ENCODE data around the gene SGSH. TPM values are rescaled to one million over a fixed set of nuclear protein-coding genes. Genes with fewer than 3 reads are reported as not detected.
"Not testable (repeated sequence)": the region's sequence is repeated elsewhere in the genome, so short reads cannot be mapped to it uniquely, and the experiment has no call there.

Gene SGSH
- total RNA-seq = 64.8 TPM

DNA sequence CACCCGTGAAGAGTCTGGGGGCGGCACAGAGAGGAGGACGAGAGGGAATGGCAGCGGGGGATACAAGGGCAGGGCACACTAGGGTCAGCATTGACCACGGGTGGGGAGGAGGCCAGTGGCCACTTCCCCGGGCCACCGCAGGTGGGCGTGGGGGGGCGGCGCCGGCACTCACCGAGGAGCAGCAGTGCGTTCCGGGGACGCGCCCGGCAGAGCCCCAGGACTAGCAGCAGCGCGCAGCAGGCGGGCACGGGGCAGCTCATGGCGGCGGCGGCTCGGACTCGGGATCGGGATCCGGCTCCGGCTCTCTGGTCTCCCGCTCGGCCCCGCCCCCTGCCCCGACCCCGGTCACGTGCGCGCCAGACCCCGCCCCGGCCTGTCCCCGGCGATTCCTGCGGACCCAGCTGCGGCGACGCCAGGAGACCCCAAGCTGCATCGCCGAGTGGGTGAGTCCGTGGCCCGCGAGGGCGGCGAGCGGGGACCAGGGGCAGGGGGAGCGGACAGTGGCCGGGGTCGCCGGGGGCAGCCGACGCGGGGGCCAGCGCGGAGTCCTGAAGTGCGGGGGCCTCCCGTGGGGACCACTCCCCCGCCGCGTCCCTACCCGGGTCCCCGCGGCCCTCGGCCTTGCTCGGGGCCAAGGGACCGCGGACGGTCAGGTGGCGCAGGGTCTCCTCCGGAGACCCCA, at the start of gene SGSH, which contains the start of gene SLC26A11:
SGSH (minus strand) TSS at position 280 of the 682 bp plus-strand sequence; CDS start at position 260, 20 bp downstream.
SLC26A11 (plus strand) TSS at position 374 of the 682 bp plus-strand sequence. CDS start 1,134 bp downstream, outside the sequence.
- DNase-seq (ENCODE audit: low spot score) = peak; percentile 74

DNA sequence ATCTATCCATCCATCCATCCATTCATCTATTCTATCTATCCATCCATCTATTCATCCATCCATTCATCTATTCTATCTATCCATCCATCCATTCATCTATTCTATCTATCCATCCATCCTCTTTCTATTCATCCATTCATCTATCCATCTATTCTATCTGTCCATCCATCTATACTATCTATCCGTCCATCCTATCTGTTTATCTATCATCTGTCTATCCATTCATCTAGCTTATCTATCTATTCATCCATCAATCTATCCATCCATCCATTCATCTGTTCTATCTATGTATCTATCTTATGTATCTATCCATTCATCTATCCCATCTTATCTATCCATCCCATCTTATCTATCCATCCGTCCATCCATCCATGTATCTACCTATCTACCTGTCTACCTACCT, 49.3 kb upstream of the SGSH start:
- DNase-seq (ENCODE audit: low spot score) = no peak

DNA sequence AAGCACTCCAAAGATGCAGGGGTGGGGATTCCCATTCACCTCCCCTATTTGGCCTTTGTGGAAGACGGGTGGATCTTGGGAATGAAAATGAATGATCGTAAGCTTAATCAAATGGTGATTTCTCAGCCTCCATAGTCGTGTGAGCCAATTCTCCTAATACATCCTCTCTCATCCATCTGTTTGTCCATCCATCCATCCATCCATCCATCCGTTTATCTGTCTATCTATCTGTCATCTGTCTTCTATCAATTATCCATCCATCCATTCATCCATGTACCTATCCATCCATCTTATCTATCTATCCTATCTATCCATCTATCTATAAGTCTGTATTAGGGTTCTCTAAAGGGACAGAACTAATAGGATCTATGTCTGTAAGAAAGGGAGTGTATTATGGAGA, 48.3 kb upstream of the SGSH start:
- no peak for DNase-seq (ENCODE audit: low spot score)

DNA sequence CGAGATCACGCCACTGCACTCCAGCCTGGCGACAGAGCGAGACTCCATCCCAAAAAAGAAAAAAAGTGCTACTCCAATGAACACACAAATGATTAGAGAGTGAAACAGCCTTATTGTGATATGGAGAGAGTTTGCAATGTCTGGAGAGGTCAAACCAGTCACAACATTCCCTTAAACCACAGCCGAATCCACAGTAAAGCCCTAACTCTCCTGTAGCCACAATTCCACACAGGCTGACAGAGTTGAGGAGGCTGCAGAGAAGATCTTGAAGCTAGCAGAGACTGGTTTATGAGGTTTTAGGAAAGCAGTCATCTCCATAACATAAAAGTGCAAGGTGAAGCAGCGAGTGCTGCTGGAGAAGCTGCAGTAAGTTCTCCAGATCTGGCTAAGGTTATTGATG, 47.3 kb upstream of the SGSH start:
- no peak for DNase-seq (ENCODE audit: low spot score)

DNA sequence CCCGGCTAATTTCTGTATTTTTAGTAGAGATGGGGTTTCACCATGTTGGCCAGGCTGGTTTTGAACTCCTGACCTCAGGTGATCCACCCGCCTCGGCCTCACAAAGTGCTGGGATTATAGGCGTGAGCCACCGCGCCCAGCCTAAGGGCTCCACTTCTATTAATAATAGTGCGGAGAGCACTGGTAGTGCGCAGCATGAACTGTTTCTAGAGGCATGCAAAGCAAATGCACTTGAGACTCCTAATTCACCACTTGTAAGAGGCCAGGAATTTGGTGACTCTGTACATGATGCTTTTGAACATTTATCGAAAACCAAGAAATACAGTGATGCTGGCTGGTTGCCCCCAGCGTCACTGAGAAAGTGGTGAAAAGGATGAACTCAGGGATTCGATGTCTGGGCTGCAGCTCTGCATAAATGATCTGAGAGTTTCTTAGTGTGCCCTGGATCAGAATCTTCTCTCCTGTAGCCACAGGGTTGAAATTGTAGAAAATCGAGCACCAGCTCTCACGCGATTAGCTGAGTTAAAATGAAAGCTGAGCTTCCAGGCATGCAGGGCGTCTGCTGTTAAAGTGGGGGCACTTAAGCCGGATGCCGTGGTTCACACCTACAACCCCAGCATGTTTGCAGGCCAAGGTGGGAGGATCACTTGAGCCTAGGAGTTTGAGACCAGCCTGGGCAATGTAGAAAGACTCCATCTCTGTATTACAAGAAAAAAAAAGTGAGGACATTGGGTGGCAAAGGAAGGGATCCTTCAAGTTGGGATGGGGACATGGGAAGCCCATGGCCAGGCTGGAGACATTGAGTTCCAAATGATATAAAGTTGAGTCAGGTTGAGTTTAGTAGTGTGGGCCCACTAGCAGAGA, 45.3 kb upstream of the SGSH start:
- DNase-seq (ENCODE audit: low spot score) = no peak

DNA sequence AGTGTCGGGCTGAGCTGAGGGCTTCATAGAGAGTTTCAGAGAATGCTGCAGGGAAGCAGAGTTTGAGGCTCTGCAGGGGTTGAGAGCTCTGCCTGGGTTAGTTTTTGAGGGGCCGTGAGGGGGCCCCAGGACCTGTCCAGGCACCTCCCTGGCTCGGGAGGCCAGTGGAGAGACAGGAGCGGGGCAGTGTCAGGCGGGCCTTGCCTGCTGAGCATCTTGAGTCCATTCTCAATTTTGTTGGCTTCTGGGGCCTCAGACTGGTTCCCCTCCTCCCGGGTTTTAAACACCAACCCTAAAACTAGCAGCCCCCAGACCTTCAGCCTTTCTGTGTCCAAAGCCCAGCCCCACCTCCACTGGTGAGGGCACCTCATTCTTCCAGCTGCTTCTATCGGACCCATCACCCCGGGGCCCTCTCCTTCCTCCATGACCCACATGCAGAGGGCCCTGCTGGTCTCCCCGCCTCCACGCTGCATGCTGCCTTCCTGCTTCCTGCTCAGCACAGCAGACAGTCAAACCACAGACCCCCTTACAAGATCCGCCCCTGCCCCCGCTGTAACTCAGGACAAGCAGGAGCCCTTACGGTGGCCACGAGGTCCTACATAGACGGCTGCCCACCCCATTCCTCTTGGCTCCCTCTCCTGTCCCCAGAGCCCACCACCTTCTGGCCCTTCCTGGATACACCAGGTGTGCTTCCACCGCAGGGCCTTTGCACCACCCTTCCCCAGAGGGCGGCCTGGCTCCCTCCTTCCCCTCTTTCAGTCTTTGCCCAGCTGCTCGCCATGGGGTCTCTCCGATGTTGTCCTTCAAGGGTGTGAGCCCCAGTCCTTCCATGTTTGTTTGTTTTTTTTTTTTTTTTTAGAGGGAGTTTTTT, 44.3 kb upstream of the SGSH start:
- DNase-seq (ENCODE audit: low spot score) = no peak

DNA sequence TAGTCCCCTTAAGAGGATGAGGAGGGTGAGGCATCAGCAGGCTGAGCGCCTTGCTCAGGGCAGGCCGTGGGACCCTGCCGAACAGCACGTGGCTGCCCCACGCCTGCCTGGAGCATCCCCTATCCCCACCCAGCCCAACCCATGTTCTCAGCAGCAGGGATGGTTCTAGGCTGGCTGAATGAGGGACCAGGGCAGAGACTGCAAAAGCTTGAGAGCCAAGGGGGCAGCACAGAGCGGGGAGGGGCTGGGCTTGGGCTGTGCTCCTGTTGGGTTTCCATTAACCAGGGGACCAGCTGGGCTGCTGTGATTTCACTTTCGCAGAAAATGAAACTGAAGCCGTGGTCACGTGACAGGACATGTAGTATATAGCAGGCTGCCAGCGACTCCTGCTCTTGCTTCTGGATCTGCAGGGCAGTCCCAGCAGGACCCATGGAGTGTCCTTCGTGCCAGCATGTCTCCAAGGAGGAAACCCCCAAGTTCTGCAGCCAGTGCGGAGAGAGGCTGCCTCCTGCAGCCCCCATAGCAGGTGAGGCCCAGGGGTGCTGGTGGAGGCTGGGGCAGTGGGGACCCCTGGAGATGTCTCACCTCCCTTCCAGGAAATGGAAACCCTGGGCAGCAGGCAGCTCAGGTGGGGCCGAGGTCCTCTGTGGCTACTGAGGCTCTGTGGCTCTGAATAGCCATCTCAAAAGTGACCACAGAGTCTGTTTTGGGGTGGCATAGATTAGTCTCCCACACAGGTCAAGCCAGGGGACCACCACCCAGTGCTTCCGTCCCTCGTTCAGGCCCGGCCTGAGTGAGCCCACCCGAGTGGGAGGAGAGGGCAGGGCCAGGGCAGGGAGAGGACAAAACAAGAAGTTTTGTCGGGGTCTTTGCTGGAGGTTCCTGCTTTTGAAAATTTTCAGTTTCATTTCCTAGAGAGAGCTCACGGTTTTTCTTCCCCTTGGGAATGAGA, 43.4 kb upstream of the SGSH start:
- peak; percentile 94 for DNase-seq (ENCODE audit: low spot score)

DNA sequence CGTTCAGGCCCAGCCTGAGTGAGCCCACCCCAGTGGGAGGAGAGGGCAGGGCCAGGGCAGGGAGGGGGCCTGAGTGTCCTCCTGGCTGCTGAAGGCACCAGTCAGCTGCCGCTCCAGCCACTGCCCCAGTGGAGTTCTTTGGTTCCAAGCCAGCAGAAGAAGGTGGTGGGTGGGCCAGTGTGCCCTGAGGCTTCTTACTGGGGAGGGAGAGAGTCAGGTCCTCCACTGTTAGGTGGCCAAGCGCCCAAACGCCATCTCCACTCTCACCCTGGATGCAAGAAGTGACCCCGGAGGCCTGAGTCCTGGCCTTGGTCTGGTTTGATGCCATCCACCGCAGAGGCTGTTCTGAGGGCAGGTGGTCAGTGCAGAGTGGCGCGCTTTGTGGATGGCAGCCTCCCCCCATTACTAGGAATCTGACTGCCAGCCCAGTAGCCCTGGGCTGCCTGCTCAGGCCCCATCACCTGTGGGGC, 42.7 kb upstream of the SGSH start:
- DNase-seq (ENCODE audit: low spot score) = no peak

DNA sequence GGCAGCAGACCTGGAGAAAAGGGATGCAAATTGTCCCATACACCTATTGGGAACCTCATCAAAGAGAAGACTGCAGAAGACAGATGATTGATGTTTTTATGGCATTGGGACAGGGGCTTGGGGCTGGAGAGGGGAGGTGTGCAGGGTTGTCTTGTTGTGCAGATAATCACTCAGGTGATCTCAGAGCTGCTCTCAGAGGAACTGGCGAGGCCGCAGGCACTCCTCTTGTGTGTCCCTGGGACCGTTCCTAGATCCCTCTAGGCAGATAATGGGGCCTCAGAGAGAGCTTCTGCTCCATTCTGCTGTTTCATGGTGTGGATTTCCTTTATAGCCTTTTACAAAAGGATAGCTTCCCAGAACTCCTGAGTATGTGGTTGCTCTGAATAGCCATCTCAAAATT, 42.2 kb upstream of the SGSH start:
- DNase-seq (ENCODE audit: low spot score) = no peak

DNA sequence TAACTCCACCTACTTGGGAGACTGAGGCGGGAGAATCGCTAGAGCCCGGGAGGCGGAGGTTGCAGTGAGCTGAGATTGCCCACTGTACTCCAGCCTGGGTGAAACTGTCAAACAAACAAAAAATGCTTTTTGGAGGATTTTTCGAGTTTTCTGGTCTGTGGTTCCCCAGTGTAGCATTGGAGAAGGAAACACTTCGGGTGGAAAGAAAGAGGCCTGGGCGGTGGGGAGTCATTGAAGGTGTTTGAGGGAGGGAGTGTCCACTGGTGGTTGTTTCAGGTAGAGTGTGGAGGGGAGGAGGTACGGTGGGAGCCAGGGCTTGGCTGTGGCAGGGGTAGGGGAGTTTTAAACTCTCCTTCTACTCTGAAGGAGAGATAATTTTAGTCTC, 41.8 kb upstream of the SGSH start:
- DNase-seq (ENCODE audit: low spot score) = no peak

DNA sequence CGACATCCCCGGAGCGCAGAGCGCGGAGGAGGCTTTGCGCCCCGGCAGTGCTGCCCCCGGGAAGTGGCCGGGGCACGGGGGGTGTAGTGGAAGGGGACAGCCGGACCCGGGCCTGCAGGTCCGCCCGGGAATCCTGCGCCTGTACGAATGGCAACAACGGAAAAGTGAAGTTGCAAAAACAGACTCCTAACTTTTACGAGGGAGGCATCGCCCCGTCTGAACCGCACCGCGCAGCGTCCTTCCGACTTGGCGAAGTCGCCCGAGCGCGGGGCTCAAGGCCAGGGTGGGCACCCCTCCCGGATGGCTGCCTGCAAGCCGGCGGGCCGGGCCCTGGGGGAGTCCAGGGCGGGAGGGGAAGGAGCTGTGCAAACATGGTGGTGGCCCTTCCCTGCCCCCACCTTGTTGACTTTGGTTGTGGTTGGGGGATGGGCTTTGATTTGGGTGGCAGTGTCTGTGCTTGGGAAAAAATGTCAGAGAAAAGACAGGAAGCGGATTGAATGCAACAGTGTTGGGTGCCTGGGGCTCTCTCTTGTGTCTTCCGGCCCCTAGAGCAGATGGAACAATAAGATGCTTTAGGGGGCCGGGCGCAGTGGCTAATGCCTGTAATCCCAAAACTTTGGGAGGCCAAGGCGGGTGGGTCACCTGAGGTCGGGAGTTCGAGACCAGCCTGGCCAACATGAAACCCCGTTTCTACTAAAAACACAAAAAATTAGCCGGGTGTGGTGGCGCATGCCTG, 41.2 kb upstream of the SGSH start:
- peak; percentile 49 for DNase-seq (ENCODE audit: low spot score)

DNA sequence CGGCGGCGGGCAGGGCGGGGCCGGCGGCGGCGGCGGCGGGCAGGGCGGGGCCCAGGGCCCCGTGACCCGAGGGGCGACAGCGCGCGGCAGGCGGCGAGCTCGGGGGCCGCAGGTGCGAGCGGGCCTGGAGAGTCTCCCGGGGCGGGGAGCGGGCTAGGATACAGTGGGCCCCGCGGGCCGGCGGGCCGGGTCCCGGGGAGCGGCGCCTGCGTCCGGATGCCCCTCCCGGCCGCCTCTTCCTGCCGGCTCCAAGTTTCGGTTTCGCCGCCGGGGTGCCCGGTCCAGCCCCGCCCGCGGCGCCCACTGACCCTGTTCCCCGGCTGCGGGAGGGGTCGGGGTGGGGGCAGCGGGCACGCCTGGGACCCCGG, 40.6 kb upstream of the SGSH start, which contains the start of gene RNF213:
RNF213 (plus strand) TSS at position 62 of the 368 bp plus-strand sequence. CDS start 2,830 bp downstream, outside the sequence.
- peak; percentile 27 for DNase-seq (ENCODE audit: low spot score)

DNA sequence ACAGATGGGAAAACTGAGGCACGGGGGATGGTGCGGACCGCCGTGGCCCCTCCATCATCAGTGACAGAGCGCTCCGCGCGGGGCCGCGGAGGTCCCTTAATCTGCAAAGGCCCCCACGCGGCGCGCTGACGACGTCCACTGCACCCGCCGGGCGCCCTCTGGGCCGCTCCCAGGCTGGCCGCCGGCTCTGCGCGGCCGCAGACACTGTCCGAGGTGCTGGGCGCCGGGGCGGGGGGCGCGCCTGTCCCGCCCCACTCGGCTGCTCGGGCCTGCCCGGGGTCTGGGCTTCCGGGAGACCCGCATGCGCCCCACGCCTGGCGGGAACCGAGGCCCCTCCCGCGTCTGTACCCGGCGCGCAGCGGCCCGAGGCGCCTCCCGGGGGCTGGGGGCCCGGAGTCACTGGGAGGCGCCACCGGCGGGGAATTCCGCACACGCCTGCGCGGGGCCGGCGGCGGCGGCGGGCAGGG, 40.0 kb upstream of the SGSH start:
- DNase-seq (ENCODE audit: low spot score) = peak; percentile 36

DNA sequence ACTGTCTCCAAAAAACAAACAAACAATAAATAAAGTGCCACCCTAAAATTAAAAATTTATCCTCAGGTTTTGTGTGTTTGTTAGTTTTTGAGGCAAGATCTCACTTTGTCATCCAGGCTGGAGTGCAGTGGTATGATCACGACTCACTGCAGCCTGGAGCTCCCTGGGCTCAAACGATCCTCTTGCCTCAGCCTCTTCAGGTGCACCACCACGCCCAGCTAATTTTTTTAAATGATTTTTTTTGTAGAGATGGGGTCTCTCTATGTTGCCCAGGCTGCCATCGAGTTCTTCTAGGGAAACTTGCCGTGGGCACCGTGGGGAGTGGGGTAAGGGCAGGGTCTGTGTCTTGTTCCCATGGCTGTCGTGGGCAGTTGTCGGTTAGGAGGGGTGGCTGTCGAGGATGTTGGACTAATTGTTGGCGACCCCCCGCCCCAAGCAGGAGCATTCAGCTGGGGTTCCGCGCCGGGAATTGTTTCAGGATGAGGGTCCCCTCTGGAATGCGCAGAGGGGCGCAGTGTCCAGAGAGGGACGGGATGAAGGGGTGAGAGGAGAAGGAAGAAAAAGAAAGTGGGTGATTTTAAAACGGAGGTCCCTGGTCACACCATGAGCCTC, 39.4 kb upstream of the SGSH start:
- DNase-seq (ENCODE audit: low spot score) = no peak

DNA sequence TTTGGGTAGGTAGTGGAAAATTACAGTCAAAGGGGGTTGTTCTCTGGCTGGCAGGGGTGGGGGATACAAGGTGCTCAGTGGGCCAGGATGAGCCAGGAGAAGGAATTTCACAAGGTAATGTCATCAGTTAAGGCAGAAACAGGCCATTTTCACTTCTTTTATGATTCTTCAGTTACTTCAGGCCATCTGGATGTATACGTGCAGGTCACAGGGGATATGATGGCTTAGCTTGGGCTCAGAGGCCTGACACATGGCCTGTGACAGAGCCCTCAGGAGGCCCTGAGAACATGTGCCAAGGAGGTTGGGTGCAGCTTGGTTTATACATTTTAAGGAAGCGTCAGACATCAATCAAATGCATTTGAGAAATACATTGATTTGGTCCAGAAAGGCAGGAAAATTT, 38.2 kb upstream of the SGSH start:
- DNase-seq (ENCODE audit: low spot score) = not testable (repeated sequence)

DNA sequence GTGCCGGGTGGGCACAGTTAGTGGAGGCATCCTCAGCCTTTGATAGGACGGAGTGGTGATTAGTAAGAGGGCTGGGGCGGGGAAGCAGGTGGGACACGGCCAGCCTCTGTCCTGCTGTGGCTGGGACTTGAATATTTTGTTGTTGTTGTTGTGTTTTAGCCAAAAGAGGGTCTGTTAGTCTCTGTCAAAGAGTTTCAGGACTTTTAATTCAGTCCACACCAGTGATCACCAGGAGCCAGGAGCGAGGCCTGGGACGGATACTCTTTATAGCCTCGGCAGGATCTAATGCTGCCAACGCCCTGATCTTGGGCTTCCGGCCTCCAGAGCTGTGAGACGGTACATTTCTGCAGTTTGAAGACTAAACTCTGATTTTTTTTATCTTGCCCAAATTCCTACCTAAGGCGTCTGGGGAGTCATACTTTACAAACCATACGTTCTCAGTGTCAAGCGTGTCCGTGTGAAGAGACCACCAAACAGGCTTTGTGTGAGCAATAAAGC, 37.6 kb upstream of the SGSH start:
- DNase-seq (ENCODE audit: low spot score) = no peak

DNA sequence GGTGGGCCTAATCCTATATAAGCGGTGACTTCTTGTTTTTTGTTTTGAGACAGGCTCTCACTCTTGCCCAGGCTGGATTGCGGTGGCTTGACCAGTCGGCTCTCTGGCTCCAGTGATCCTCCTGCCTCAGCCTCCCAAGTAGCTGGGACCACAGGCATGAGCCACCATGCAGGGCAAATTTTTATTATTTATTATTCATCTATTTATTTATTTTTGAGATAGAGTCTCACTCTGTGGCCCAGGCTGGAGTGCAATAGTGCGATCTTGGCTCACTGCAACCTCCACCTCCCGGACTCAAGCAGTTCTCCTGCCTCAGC, 35.9 kb upstream of the SGSH start:
- no peak for DNase-seq (ENCODE audit: low spot score)

DNA sequence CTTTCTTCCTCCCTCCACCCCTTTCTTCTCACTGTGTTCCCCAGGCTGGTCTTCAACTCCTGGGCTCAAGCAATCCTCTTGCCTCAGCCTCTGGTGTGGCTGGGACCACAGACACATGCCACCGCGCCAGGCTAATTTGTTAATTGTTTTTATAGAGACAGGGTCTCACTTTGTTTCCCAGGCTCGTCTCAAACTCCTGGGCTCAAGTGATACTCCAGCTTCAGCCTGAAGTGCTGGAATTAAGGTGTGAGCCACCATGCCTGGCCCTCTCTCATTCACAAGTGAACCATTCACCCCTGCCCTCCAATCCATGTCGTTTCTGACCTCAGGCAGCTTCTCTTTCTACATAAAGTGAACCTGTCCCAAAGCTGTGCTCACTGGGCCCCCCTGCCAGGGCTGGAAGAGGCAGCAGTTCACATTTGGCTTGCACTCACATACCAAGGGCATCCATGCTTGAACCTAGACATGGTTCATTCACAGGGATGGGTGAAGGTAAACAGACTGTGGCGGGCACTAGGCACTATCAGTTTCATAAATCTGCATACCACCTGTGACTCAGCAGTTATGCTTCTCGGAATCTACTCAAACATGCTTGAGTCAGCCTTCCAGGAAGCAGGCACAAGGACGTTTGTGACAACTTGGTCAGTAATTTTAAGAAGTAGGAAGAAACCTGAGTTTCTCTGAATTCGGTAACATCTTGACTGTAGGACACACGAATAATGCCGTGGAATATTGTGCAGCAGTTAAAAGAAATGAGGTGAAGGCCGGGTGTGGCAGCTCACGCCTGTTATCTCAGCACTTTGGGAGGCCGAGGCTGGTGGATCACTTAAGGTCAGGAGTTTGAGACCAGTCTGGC, 34.5 kb upstream of the SGSH start:
- DNase-seq (ENCODE audit: low spot score) = peak; percentile 72
